GM03348 (cell line): ENCODE data around the gene COL23A1.

Experiments
- DNase-seq: peaks from one replicate; pipeline ENCODE4 v3.0.0; 2012; ENCODE audit warnings: low spot score

COL23A1 gene

DNA sequence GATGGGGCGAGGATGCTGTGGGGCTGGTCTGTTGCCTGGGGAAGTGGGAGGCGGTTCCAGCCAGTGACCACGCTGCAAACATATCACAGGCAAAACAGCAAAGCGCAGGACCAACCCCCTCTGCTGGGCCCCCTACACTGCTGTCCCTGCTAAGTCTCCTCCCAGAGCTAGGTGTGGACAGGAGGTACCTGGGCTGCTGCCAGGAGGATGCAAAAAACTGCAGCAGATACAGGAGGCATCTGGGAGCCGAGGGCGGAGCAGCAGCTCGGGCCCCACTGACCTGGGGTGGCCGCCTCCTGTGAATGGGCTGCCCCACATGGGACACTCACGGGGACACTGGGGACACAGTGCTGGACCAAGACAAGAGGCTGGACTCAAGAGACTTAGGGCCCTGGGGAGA, 309.6 kb downstream of the COL23A1 start:
- no peak for DNase-seq

- DNase-seq: peak; percentile 92
Measured at GRCh38 chr5:178279723-178280438, 310.3 kb downstream of the COL23A1 start.

DNA sequence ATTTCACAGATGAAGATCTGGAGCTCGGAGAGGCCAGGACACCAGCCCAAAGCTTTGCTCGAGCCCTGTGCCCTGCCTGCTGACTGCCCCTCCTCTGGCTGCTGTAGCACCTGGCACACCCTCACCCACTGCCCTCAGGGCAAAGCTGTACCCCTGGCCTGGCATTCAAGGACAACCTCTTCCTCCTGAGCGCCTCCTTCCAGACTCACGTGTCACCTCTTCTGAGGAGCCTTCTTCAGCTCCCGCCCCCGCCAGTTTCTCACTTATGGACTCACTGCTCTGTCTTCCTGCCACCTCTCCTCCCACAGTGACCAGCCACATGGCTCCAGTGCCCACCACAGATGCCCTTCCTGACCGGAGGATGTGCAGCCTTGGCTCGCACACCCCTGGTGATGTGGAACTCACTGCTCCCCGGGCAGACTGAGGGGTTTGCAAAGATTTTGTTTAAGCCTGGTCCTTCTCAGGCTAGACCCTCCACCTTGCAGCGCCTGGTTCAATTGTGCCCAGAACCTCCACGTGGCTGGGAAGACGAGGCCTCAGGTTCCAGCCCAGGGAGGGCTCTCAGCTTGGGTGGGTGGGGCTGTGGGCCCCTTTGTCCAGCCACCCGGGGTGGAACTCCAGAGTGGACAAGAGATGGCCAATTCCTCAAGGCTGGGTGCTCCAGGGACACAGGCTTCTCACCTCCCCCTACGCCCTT, 311.0 kb downstream of the COL23A1 start:
- DNase-seq: no peak

DNA sequence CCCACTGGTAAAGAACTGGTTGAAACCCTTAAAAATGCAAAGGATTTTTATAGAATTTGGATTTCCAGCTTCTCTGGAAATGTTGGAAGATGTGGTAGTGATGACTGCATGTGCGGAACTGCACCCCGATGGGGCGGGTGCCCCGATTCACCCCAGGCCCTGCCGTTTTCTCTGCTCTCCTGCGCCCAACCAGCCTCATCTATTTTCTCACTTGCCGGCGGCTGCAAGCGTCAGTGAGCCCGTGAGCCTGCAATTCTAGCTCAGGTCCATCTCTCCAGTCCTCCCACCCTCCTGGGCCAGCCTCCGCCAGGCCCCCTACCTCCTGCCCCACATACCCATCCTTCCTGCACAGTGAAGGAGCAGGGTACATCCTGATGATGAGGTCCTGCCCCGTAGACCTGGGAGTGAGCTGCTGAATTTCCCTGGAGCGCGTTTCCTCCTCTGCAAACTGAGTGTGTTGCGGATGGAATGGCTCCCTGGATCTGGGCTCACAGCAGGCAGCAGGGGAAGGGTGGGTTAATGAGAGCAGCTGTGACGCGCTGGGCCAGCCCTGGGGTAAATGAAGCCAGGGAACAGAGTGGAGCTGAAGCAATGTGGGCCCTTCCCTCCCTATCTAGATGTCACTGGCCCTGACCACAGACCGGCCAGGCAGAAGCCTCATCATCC, 311.7 kb downstream of the COL23A1 start:
- no peak for DNase-seq

- DNase-seq: no peak
Measured at GRCh38 chr5:178277866-178278265, 312.3 kb downstream of the COL23A1 start.

- no peak for DNase-seq
Measured at GRCh38 chr5:178277346-178277745, 312.8 kb downstream of the COL23A1 start.

GRCh38 chr5:178274781-178275537, 315.2 kb downstream of the COL23A1 start:
- no peak for DNase-seq

- DNase-seq: no peak
Measured at GRCh38 chr5:178273665-178274541, 316.3 kb downstream of the COL23A1 start.

GRCh38 chr5:178273041-178273440, 317.2 kb downstream of the COL23A1 start:
- DNase-seq: no peak

DNA sequence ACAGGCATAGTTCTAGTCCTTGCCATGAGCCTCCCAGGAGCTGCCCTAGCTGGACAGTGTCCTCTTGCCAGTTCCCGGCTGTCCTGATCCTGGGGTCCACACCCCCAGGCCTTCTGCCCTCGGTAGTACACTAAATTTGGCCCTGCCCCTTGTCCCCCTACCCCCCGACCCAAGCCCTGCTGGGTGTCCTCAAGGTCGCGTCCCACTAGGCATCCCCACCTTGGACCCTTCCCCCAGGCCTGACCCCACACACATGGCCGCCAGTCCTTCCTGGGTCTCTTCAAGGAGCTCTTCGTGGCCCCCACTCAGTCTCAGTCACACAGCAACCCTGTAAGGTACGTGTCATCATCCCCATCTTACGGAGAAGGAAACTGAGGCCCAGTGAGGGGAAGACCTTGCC, 317.6 kb downstream of the COL23A1 start:
- DNase-seq: no peak

DNA sequence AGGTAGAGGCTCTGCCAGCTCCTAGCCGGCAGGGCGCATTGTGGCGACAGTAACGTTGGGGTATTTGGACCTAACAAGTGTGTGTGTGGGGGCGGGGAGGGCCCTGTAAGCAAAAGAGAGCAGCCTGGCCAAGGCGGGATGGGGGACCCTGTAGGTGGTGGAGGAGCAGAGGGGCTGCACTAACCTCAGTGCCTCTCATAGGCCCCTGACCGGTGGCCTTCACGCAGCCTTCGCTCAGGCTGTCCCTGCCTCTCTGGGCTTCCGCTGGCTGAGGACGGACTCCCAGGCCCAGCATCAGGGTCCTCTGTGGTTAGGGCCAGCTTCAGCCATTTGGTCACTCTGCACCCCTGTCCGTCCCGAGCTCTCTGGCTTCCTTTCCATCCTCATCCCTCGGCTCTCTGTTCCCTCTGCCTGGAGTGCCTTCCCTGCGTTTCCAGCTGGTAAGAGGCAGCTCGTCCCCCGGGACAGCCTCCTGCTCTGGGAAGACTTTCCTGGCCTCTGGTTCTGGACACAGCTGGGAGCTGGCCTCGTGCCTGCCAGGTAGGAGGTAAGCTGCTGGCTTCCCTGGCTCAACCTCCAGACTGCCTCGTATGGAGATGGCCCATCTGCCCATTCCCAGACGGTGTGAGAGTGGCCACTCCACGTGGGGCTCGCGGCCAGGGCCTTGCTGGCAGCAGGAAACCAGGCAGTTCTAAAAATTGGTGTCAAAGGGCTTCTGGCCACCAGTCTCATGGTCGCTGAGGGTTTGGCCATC, 318.3 kb downstream of the COL23A1 start:
- no peak for DNase-seq

DNA sequence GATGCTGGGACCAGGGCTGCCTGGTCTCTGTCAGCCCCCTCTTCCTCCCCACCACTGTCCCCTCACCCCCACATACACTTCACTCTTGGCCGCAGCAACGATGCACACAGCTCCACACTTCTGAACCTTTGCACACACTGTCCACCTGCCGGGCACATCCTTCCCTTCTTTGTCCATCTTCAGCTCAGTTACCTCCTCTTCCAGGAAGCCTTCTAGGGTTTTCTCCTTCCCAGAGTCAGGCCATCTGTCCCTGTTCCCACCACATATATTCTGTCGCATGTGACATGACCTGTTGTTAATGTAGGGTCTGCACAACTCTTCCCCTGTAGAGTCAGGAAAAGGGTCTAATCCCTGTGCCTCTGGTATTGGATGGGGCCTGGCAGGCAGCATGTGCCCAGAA, 319.0 kb downstream of the COL23A1 start:
- DNase-seq: no peak

GRCh38 chr5:178269499-178269898, 320.7 kb downstream of the COL23A1 start:
- DNase-seq: no peak

DNA sequence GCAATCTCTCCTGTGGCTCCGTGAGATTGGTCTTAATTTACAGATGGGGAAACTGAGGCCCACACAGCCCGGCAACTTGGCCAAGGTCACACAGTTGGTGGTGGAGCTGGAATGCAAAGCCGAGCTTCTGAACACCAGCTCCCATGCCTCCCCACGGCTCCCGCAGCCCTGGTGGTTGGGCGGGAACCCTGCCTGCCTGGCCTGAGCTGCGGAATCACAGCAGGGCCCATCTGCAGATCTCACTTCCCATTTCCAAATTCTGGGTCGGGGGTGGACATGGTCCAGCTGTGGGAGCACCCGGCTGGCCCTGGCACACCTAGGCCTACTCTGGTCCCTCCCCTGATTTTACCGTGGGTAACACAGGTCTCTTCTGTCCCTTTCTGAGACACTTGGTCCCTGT, 322.3 kb downstream of the COL23A1 start:
- no peak for DNase-seq

DNA sequence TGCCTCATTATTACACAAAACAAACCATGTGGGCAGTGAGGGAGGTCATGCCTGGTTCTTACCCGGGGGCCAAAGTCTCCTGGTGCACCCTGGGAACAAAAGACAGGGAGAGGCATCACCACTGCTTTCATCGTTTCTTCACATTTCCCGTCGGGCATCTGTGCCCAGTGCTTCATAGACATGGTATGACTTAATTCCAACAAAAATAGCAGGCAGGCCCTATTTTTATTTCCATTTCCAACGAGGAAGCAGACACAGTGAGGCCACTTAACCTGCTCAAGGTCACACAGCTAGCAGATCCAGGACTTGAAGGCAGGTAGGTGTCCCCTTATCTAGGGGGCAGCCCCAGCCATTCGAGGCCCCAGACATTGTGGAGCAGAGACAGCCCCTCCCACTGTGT, 322.9 kb downstream of the COL23A1 start:
- DNase-seq: no peak

GRCh38 chr5:178266581-178266980, 323.6 kb downstream of the COL23A1 start:
- DNase-seq: no peak

DNA sequence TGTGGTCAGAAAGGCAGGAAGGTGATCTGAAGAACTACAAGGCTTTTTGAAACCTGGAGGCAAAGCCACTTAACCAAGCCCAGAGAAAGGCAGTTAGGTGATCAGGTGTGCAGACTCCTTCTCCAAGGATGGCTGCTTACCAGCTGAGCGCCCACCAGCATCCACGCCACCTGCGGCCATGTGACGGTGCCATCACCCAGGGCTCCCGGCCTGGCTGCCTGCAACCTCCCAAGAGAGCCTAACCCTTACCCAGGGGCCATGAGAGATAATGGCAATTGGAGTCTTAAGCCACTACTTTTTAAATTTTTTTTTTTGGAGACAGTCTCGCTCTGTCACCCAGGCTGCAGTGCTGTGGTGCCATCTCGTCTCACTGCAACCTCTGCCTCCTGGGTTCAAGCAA, 324.4 kb downstream of the COL23A1 start:
- DNase-seq: no peak

DNA sequence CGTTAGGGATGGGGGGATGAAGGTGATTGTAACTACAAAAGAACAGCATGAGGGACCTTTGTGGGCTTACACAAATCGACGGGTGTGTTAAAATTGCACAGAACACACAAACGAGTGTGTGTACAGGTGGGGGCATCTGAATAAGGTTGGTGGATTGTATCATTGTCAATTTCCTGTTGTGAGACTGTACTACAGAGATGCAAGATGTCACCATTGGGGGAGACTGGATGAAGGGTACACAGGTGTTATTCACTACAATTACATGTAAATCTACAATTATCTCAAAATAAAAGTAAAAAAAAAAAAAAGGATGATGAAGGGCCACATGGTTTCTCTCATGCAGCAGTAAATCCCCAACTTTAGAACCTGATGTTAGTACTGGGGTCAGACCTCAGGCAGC, 326.1 kb downstream of the COL23A1 start:
- DNase-seq: no peak

- DNase-seq: no peak
Measured at GRCh38 chr5:178261666-178262600, 328.3 kb downstream of the COL23A1 start.
